HCT116 (cell line): ENCODE measurements around the gene LIPT1. TPM values are rescaled to one million over a fixed set of nuclear protein-coding genes. Genes with fewer than 3 reads are reported as not detected.

ENCODE experiments used
- ATAC-seq: fragments of 200-7000 bp; cut with Tn5 transposase; 2 replicates; pipeline ENCODE4 v1.9.1; 2020; ENCODE audit warnings: mild to moderate bottlenecking, moderate library complexity
- BruUV-seq: library from RNA; stranded (reverse); fragments of 400-500 nt; replicated peaks from 2 replicates; lab custom pipeline; 2021; lab: Mats Ljungman, UMichigan
- CTCF ChIA-PET: fragments of 300-600 bp; sonication (Branson Sonifier 250); formaldehyde crosslinking; loops from one replicate; lab custom pipeline; 2021; ENCODE audit warnings: antibody characterized with exemption; lab: Charles Lee
- POLR2A ChIA-PET: fragments of 300-600, 350-600 bp; sonication (Branson Sonifier 250); formaldehyde crosslinking; loops from one replicate; lab custom pipeline; 2021; ENCODE audit warnings: antibody characterized with exemption; lab: Charles Lee
- RAD21 ChIA-PET, 2 experiments: fragments of 300-600 bp; sonication (Branson Sonifier 250); formaldehyde crosslinking; loops; one replicate each; lab custom pipeline; 2023; ENCODE audit warnings: low total read pairs in 2 of 2; ENCODE audit not compliant: uncharacterized antibody in 2 of 2, unreplicated experiment in 2 of 2, low non-redundant PET in 1 of 2; lab: Charles Lee
- DNase-seq: peaks from one replicate; pipeline ENCODE4 v3.0.0-alpha.2; 2010; ENCODE audit warnings: low read depth, low spot score
- H2AFZ ChIP-seq: fragments of 200-600 bp; shearing (Covaris generic), sonication (generic); 2 replicates; pipeline ENCODE4 v1.6.1; 2017; ENCODE audit warnings: low read depth, mixed run types, mixed read lengths, antibody characterized with exemption, low read length; ENCODE audit not compliant: poor library complexity, severe bottlenecking
- H3K27ac ChIP-seq: 2 replicates; pipeline ENCODE4 v1.5.1; 2012; ENCODE audit warnings: low read depth, low read length
- H3K27me3 ChIP-seq: fragments of 200-600 bp; sonication (generic); 2 replicates; pipeline ENCODE4 v1.6.1; 2016; ENCODE audit warnings: mixed run types, low read length, mixed read lengths; ENCODE audit not compliant: insufficient read depth
- H3K36me3 ChIP-seq, 2 experiments: fragments of 200-500 bp in 1 of 2; fragments of 200-600 bp in 1 of 2; sonication (Bioruptor generic) in 1 of 2; sonication (generic) in 1 of 2; 2 replicates each; pipeline versions ENCODE4 v1.5.1 to v1.6.1; 2014 to 2016; ENCODE audit warnings: low read length in 2 of 2, inconsistent platforms in 1 of 2, mixed read lengths in 1 of 2, mixed run types in 1 of 2; ENCODE audit not compliant: insufficient read depth in 2 of 2, control insufficient read depth in 1 of 2
- H3K4me1 ChIP-seq, 2 experiments: fragments of 200-600 bp in 1 of 2; sonication (generic) in 1 of 2; 2 replicates each; pipeline versions ENCODE4 v1.5.1 to v1.6.1; 2012 to 2017; ENCODE audit warnings: low read length in 2 of 2, inconsistent platforms in 1 of 2, mild to moderate bottlenecking in 1 of 2, mixed read lengths in 1 of 2, mixed run types in 1 of 2, moderate library complexity in 1 of 2; ENCODE audit not compliant: insufficient read depth in 2 of 2, control insufficient read depth in 1 of 2
- H3K4me2 ChIP-seq: fragments of 200-600 bp; sonication (generic); 2 replicates; pipeline ENCODE4 v1.6.1; 2017; ENCODE audit warnings: mixed run types, low read length, mixed read lengths
- H3K4me3 ChIP-seq, 2 experiments: fragments of 200-600 bp in 1 of 2; sonication (generic) in 1 of 2; replicated peaks in 1 of 2; 2 replicates each; pipeline ENCODE4 v1.5.1; 2011 to 2016; ENCODE audit warnings: low read length in 2 of 2, control low read depth in 1 of 2, low read depth in 1 of 2, mild to moderate bottlenecking in 1 of 2, mixed read lengths in 1 of 2, mixed run types in 1 of 2
- H3K79me2 ChIP-seq: fragments of 200-600 bp; sonication (generic); 2 replicates; pipeline ENCODE4 v1.6.1; 2017; ENCODE audit warnings: mild to moderate bottlenecking, mixed run types, low read length, moderate library complexity, mixed read lengths; ENCODE audit not compliant: insufficient read depth
- H3K9ac ChIP-seq: fragments of 200-600 bp; sonication (generic); 2 replicates; pipeline ENCODE4 v1.6.1; 2016; ENCODE audit warnings: low read length, mixed read lengths
- H3K9me2 ChIP-seq: fragments of 200-600 bp; sonication (generic), shearing (Covaris generic); 2 replicates; pipeline ENCODE4 v1.6.1; 2017; ENCODE audit warnings: mixed run types, mild to moderate bottlenecking, moderate library complexity; ENCODE audit not compliant: insufficient read depth
- H3K9me3 ChIP-seq, 2 experiments: fragments of 200-500 bp in 1 of 2; fragments of 200-600 bp in 1 of 2; sonication (Bioruptor generic) in 1 of 2; sonication (generic) in 1 of 2; 2 replicates each; pipeline ENCODE4 v1.6.1; 2014 to 2017; ENCODE audit warnings: low read length in 2 of 2, mixed read lengths in 2 of 2, inconsistent platforms in 1 of 2, low read depth in 1 of 2, mild to moderate bottlenecking in 1 of 2, mixed run types in 1 of 2, moderate library complexity in 1 of 2; ENCODE audit not compliant: control insufficient read depth in 1 of 2, insufficient read depth in 1 of 2
- H4K20me1 ChIP-seq: fragments of 200-600 bp; sonication (generic), shearing (Covaris generic); 2 replicates; pipeline ENCODE4 v1.6.1; 2017; ENCODE audit warnings: mixed run types, mild to moderate bottlenecking, moderate library complexity; ENCODE audit not compliant: insufficient read depth
- CBX3 ChIP-seq: IDR thresholded peaks from 2 replicates; pipeline ENCODE4 v1.6.1; 2012; ENCODE audit warnings: low read depth
- CEBPB ChIP-seq: IDR thresholded peaks from 2 replicates; pipeline ENCODE4 v1.6.1; 2012; ENCODE audit warnings: low read depth
- EGR1 ChIP-seq: IDR thresholded peaks from 2 replicates; pipeline ENCODE4 v1.6.1; 2012; ENCODE audit warnings: low read depth
- ELF1 ChIP-seq: IDR thresholded peaks from 2 replicates; pipeline ENCODE4 v1.6.1; 2012; ENCODE audit warnings: low read depth, borderline replicate concordance
- EZH2 ChIP-seq: fragments of 200-600 bp; sonication (generic); IDR thresholded peaks from 2 replicates; pipeline ENCODE4 v1.6.1; 2017; ENCODE audit warnings: antibody characterized with exemption, mixed run types
- EZH2phosphoT487 ChIP-seq: fragments of 200-600 bp; IDR thresholded peaks from 2 replicates; pipeline ENCODE4 v1.6.1; 2018; ENCODE audit warnings: antibody characterized with exemption, borderline replicate concordance
- FOSL1 ChIP-seq: IDR thresholded peaks from 2 replicates; pipeline ENCODE4 v1.6.1; 2012; ENCODE audit warnings: low read depth
- JUND ChIP-seq: IDR thresholded peaks from 2 replicates; pipeline ENCODE4 v1.6.1; 2012
- MAX ChIP-seq: IDR thresholded peaks from 2 replicates; pipeline ENCODE4 v1.6.1; 2012
- POLR2A ChIP-seq: IDR thresholded peaks from 2 replicates; pipeline ENCODE4 v1.7.0; 2011; ENCODE audit warnings: borderline replicate concordance; ENCODE audit not compliant: insufficient read depth, insufficient read length; ENCODE audit errors: extremely low read depth
- RAD21 ChIP-seq: IDR thresholded peaks from 2 replicates; pipeline ENCODE4 v1.6.1; 2012; ENCODE audit warnings: low read depth, mild to moderate bottlenecking
- REST ChIP-seq: IDR thresholded peaks from 2 replicates; pipeline ENCODE4 v1.6.1; 2012; ENCODE audit warnings: low read depth
- SIN3A ChIP-seq: IDR thresholded peaks from 2 replicates; pipeline ENCODE4 v1.6.1; 2012; ENCODE audit warnings: low read depth
- SRF ChIP-seq: IDR thresholded peaks from 2 replicates; pipeline ENCODE4 v1.6.1; 2012; ENCODE audit warnings: low read depth
- TCF7L2 ChIP-seq: IDR thresholded peaks from 2 replicates; pipeline ENCODE4 v1.7.0; 2011; ENCODE audit warnings: borderline replicate concordance, inconsistent platforms; ENCODE audit not compliant: insufficient read depth, insufficient read length; ENCODE audit errors: extremely low read depth
- YY1 ChIP-seq: IDR thresholded peaks from 2 replicates; pipeline ENCODE4 v1.6.1; 2011; ENCODE audit warnings: low read length, low read depth, moderate library complexity, mild to moderate bottlenecking; ENCODE audit not compliant: insufficient replicate concordance; ENCODE audit errors: extremely low read depth
- ZNF274 ChIP-seq: fragments of 200-500 bp; sonication (Bioruptor generic); IDR thresholded peaks from 2 replicates; pipeline ENCODE4 v1.6.1; 2014; ENCODE audit warnings: mild to moderate bottlenecking, low read depth, low read length, inconsistent platforms
- intact Hi-C: fragments of 100-400 bp; cut with micrococcal nuclease; formaldehyde crosslinking; loops from 2 replicates; pipeline ENCODE4 v1.10.0; 2022
- total RNA-seq: library from RNA; stranded (reverse); gene quantifications from one replicate; pipeline ENCODE4 v1.2.1, GENCODE V29; 2021; ENCODE audit not compliant: unreplicated experiment

The LIPT1 gene
- total RNA-seq, 1 experiment from 2014 or later, result 8.5 TPM

DNA sequence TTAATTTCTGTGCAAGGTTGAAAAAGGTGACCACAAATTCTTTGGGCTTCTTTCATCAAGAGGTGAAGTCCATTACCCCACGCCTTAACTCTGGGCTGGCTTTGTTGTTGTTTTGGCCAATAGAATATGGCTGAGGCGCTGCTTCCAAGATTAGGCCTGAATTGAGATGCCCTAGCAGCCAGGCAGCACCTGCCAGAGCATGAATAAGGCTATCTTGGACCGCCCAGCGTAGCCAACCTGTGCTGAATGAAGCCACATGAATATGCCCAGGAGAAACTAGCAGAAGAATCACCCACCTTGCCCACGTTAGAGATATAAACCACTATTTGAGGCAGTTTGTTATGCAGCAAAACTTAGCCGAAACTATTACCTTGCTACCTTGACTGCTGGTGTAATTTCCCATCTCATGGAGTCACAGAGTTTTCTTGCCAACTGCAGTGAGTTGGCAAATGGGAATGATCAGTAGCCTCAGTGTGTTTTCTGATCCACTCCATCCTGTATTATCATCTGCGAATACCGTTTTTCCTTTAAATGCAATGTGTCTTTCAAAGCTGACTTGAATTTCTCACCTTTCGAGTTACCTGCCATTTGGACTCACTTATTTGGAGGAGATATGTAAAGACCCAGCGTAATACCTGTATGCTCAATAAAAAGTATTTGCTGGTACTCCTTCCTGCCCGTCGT, 704 bp upstream of the LIPT1 start:
- H2AFZ ChIP-seq, result peak overlapping the region; percentile 24
- peak overlapping the region; percentile 61 for H3K27ac ChIP-seq
- H3K9ac ChIP-seq, result peak overlapping the region; percentile 78
- CTCF ChIA-PET, result no interaction called here
- H3K9me2 ChIP-seq, result no peaks in the 10 kb centered on the region
- TF ChIP-seq ELF1 (no peak), YY1 (no peak), CBX3 (no peak), POLR2A (no peak), REST (no peak), EGR1 (no peak), ZNF274 (no peak), EZH2 (no peak), CEBPB (no peak), TCF7L2 (no peak), SIN3A (no peak), FOSL1 (no peak), EZH2phosphoT487 (no peak), RAD21 (no peak), MAX (no peak), JUND (no peak), SRF (no peak)
- TF ChIP-seq, all 23 proteins: peak for 0
- no peaks in the 10 kb centered on the region for H3K9me3 ChIP-seq
- 0 out of 4 replicates have a peak, but pooled peaks cover 0 to 3% of the 10 kb centered on the region in 2 experiments for H3K36me3 ChIP-seq
- BruUV-seq, result TSS peak; percentile 68
- peaks cover 13 to 15% of the 10 kb centered on the region in 2 experiments for H3K4me1 ChIP-seq
- POLR2A ChIA-PET, result interaction anchor here (1.0 to 1.5 kb wide), 2 partner anchors 10 to 13 kb away, joined by 5 to 9 read pairs; partner anchors contain the start of gene C2orf15
- peak overlapping the region; percentile 71 to 81 for H3K4me3 ChIP-seq
- DNase-seq (no peak), ATAC-seq (no peak)
- peak overlapping the region; percentile 70 for H3K4me2 ChIP-seq
- no peaks in the 10 kb centered on the region for H4K20me1 ChIP-seq
- intact Hi-C loops, result loop anchor here (10.0 kb wide), 1 partner anchor 341 kb away; the partner anchor contains the start of gene REV1
- peaks cover 5% of the 10 kb centered on the region; the same call in 1 of the 2 replicates for H3K79me2 ChIP-seq
- no peaks in the 10 kb centered on the region for H3K27me3 ChIP-seq
- RAD21 ChIA-PET, result no interaction called here
